Neural progenitor cell (in vitro differentiated cells): ENCODE results near the gene CDH1. TPM values are rescaled to one million over a fixed set of nuclear protein-coding genes. Genes with fewer than 3 reads are reported as not detected.

Source experiments
- DNase-seq: peaks from one replicate; pipeline ENCODE4 v3.0.0-alpha.2; 2016; ENCODE audit warnings: low spot score
- H2AFZ ChIP-seq: fragments of 200-600 bp; sonication (generic); replicated peaks from 2 replicates; pipeline ENCODE4 v1.6.1; 2016; ENCODE audit warnings: antibody characterized with exemption
- H3F3A ChIP-seq: fragments of 200-600 bp; sonication (generic); 2 replicates; pipeline ENCODE4 v1.6.1; 2016; ENCODE audit warnings: antibody characterized with exemption, low read depth
- H3K27ac ChIP-seq: fragments of 200-600 bp; sonication (generic); 2 replicates; pipeline ENCODE4 v1.5.1; 2016; ENCODE audit warnings: mild to moderate bottlenecking
- H3K27me3 ChIP-seq: fragments of 200-600 bp; sonication (generic); 2 replicates; pipeline ENCODE4 v1.6.1; 2016; ENCODE audit warnings: mild to moderate bottlenecking, moderate library complexity
- H3K36me3 ChIP-seq: fragments of 200-600 bp; sonication (generic); 2 replicates; pipeline ENCODE4 v1.5.1; 2016
- H3K4me1 ChIP-seq: fragments of 200-600 bp; sonication (generic); 2 replicates; pipeline ENCODE4 v1.6.1; 2016; ENCODE audit warnings: mixed run types
- H3K4me2 ChIP-seq: fragments of 200-600 bp; sonication (generic); 2 replicates; pipeline ENCODE4 v1.6.1; 2016
- H3K4me3 ChIP-seq: fragments of 200-600 bp; sonication (generic); 2 replicates; pipeline ENCODE4 v1.5.1; 2016
- H3K79me2 ChIP-seq: fragments of 200-600 bp; sonication (generic); 2 replicates; pipeline ENCODE4 v1.6.1; 2016; ENCODE audit warnings: low read depth
- H3K9ac ChIP-seq: fragments of 200-600 bp; sonication (generic); 2 replicates; pipeline ENCODE4 v1.6.1; 2016
- H3K9me3 ChIP-seq: fragments of 200-600 bp; sonication (generic); 2 replicates; pipeline ENCODE4 v1.5.1; 2016; ENCODE audit warnings: low read depth
- H4K20me1 ChIP-seq: fragments of 200-600 bp; sonication (generic); 2 replicates; pipeline ENCODE4 v1.6.1; 2016; ENCODE audit warnings: low read depth
- H3K27ac Mint-ChIP-seq: 3 replicates; pipeline ENCODE4 v1.8.0; 2021; ENCODE audit warnings: mixed read lengths
- H3K27me3 Mint-ChIP-seq: 2 replicates; pipeline ENCODE4 v1.8.0; 2022; ENCODE audit warnings: low read depth, mild to moderate bottlenecking, inconsistent platforms, moderate library complexity, mixed read lengths; ENCODE audit not compliant: insufficient read depth
- H3K36me3 Mint-ChIP-seq: 3 replicates; pipeline ENCODE4 v1.8.0; 2021; ENCODE audit warnings: mixed read lengths
- H3K4me1 Mint-ChIP-seq: 3 replicates; pipeline ENCODE4 v1.8.0; 2021; ENCODE audit warnings: mixed read lengths
- H3K4me3 Mint-ChIP-seq: 3 replicates; pipeline ENCODE4 v1.8.0; 2021; ENCODE audit warnings: mild to moderate bottlenecking, moderate library complexity, mixed read lengths
- H3K9me3 Mint-ChIP-seq: 3 replicates; pipeline ENCODE4 v1.8.0; 2020; ENCODE audit warnings: mixed read lengths
- EZH2 ChIP-seq: fragments of 200-600 bp; sonication (generic); IDR thresholded peaks from 2 replicates; pipeline ENCODE4 v1.6.1; 2017; ENCODE audit warnings: antibody characterized with exemption, mild to moderate bottlenecking, moderate library complexity
- EZH2phosphoT487 ChIP-seq: fragments of 200-600 bp; sonication (generic); IDR thresholded peaks from 2 replicates; pipeline ENCODE4 v1.6.1; 2017; ENCODE audit warnings: antibody characterized with exemption
- total RNA-seq: library from RNA; depleted of rRNA; stranded (reverse); fragments of >200 nt; gene quantifications from 2 replicates; pipeline ENCODE4 v1.2.3, GENCODE V29; 2015; ENCODE audit warnings: low replicate concordance
- TF ChIP-seq, protein P1 (sequence below): fragments of 200-600 bp; sonication (generic); IDR thresholded peaks from 2 replicates; pipeline ENCODE4 v1.5.1; 2017; ENCODE audit warnings: antibody characterized with exemption, mild to moderate bottlenecking

Gene CDH1
- total RNA-seq, 1 donor from 2014 or later: 3.3 TPM

- Mint-ChIP-seq H3K36me3 (no peaks in the 10 kb centered on the region), H3K27ac (no peak overlapping the region), H3K27me3 (peaks cover 10% of the 10 kb centered on the region), H3K4me1 (peaks cover 8% of the 10 kb centered on the region), H3K4me3 (no peak overlapping the region), H3K9me3 (no peaks in the 10 kb centered on the region)
- Histone ChIP-seq H3K9me3 (no peaks in the 10 kb centered on the region), H3K4me1 (peaks cover 7% of the 10 kb centered on the region), H3F3A (peaks cover 5% of the 10 kb centered on the region), H3K4me3 (no peak overlapping the region), H3K27ac (no peak overlapping the region), H3K36me3 (no peaks in the 10 kb centered on the region), H3K9ac (no peak overlapping the region), H3K79me2 (no peaks in the 10 kb centered on the region), H2AFZ (no peak overlapping the region), H3K27me3 (no peaks in the 10 kb centered on the region), H3K4me2 (no peak overlapping the region), H4K20me1 (no peaks in the 10 kb centered on the region)
- TF ChIP-seq, protein P1, sequence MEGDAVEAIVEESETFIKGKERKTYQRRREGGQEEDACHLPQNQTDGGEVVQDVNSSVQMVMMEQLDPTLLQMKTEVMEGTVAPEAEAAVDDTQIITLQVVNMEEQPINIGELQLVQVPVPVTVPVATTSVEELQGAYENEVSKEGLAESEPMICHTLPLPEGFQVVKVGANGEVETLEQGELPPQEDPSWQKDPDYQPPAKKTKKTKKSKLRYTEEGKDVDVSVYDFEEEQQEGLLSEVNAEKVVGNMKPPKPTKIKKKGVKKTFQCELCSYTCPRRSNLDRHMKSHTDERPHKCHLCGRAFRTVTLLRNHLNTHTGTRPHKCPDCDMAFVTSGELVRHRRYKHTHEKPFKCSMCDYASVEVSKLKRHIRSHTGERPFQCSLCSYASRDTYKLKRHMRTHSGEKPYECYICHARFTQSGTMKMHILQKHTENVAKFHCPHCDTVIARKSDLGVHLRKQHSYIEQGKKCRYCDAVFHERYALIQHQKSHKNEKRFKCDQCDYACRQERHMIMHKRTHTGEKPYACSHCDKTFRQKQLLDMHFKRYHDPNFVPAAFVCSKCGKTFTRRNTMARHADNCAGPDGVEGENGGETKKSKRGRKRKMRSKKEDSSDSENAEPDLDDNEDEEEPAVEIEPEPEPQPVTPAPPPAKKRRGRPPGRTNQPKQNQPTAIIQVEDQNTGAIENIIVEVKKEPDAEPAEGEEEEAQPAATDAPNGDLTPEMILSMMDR: no peak
- no peak for TF ChIP-seq EZH2
- DNase-seq: no peak
These were observed 9.9 kb downstream of the CDH1 start for GRCh38 chr16:68746951-68747350.

DNA sequence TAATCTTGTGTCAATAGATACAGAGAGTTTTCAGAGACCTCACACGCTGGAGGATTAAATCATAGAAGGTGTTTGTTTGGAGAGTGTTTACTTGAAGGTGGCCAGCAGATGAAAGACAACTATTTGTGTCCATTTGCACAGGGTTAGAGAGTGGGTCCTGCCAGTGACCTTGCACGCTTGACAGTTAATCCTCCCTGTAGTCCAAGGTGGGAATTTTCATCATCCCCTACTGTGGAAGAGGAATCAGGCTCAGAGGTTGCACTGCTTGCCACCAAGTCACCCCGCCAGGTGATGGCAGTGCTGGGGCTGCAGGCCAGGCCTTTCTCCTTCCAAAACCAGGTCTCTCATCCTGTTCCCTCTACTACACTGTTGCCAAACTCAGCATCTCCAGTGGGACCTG, 12.3 kb downstream of the CDH1 start:
- Histone ChIP-seq H4K20me1 (no peaks in the 10 kb centered on the region), H3K27ac (no peak overlapping the region), H3K27me3 (no peaks in the 10 kb centered on the region), H3K9me3 (no peaks in the 10 kb centered on the region), H3K4me1 (no peaks in the 10 kb centered on the region), H3F3A (no peaks in the 10 kb centered on the region), H3K4me3 (no peak overlapping the region), H2AFZ (no peak overlapping the region), H3K9ac (no peak overlapping the region), H3K79me2 (no peaks in the 10 kb centered on the region), H3K4me2 (no peak overlapping the region), H3K36me3 (no peaks in the 10 kb centered on the region)
- Mint-ChIP-seq H3K4me1 (no peaks in the 10 kb centered on the region), H3K27ac (no peak overlapping the region), H3K9me3 (no peaks in the 10 kb centered on the region), H3K27me3 (peaks cover 10% of the 10 kb centered on the region), H3K4me3 (no peak overlapping the region), H3K36me3 (no peaks in the 10 kb centered on the region)
- no peak for DNase-seq
- TF ChIP-seq EZH2: no peak
- TF ChIP-seq, protein P1: no peak
- no peak for TF ChIP-seq EZH2phosphoT487

GRCh38 chr16:68750193-68750695, 13.2 kb downstream of the CDH1 start:
- Histone ChIP-seq H3F3A (no peaks in the 10 kb centered on the region), H3K79me2 (no peaks in the 10 kb centered on the region), H3K9me3 (no peaks in the 10 kb centered on the region), H3K9ac (no peak overlapping the region), H3K4me2 (no peak overlapping the region), H3K27ac (no peak overlapping the region), H3K4me1 (no peaks in the 10 kb centered on the region), H3K36me3 (no peaks in the 10 kb centered on the region), H3K4me3 (no peak overlapping the region), H4K20me1 (no peaks in the 10 kb centered on the region), H2AFZ (no peak overlapping the region), H3K27me3 (no peaks in the 10 kb centered on the region)
- DNase-seq: no peak
- Mint-ChIP-seq H3K27ac (no peak overlapping the region), H3K27me3 (peaks cover 8% of the 10 kb centered on the region), H3K4me3 (no peak overlapping the region), H3K9me3 (no peaks in the 10 kb centered on the region), H3K36me3 (no peaks in the 10 kb centered on the region), H3K4me1 (no peaks in the 10 kb centered on the region)
- TF ChIP-seq EZH2phosphoT487 (no peak), EZH2 (no peak)
- TF ChIP-seq, protein P1: no peak
